NT2/D1 (cell line): Measurements from ENCODE around the gene MTERF2.

Experiments
- DNase-seq: peaks from one replicate; pipeline ENCODE4 v3.0.0-alpha.2; 2011; ENCODE audit warnings: low read depth, low spot score
- H3K27me3 ChIP-seq: 2 replicates; pipeline ENCODE4 v1.6.0; 2011; ENCODE audit warnings: mild to moderate bottlenecking; ENCODE audit not compliant: insufficient read length, insufficient read depth
- H3K36me3 ChIP-seq: 2 replicates; pipeline ENCODE4 v1.6.1; 2011; ENCODE audit warnings: mild to moderate bottlenecking, low read length, mixed read lengths; ENCODE audit not compliant: insufficient read depth, insufficient read length
- H3K4me1 ChIP-seq: 2 replicates; pipeline ENCODE4 v1.5.1; 2011; ENCODE audit not compliant: insufficient read depth, insufficient read length
- H3K4me3 ChIP-seq: 2 replicates; pipeline ENCODE4 v1.5.1; 2011; ENCODE audit warnings: low read depth; ENCODE audit not compliant: insufficient read length
- H3K9ac ChIP-seq: 2 replicates; pipeline ENCODE4 v1.6.0; 2011; ENCODE audit warnings: low read depth; ENCODE audit not compliant: insufficient read length
- H3K9me3 ChIP-seq: 2 replicates; pipeline ENCODE4 v1.5.1; 2011; ENCODE audit warnings: mild to moderate bottlenecking, low read length; ENCODE audit not compliant: insufficient read depth
- SUZ12 ChIP-seq: IDR thresholded peaks from 2 replicates; pipeline ENCODE4 v1.6.1; 2011; ENCODE audit not compliant: insufficient read length, insufficient read depth; ENCODE audit errors: extremely low read depth
- YY1 ChIP-seq: IDR thresholded peaks from 2 replicates; pipeline ENCODE4 v1.6.1; 2011; ENCODE audit not compliant: insufficient read length, insufficient read depth
- ZNF274 ChIP-seq: IDR thresholded peaks from 2 replicates; pipeline ENCODE4 v1.6.1; 2011; ENCODE audit warnings: mild to moderate bottlenecking, low read depth, low read length

Gene MTERF2

GRCh38 chr12:106976668-106977067, 10.3 kb downstream of the MTERF2 start:
- peaks cover 24% of the 10 kb centered on the region for H3K36me3 ChIP-seq
- no peaks in the 10 kb centered on the region for H3K27me3 ChIP-seq
- no peaks in the 10 kb centered on the region for H3K4me1 ChIP-seq
- no peak overlapping the region for H3K9ac ChIP-seq
- no peak for DNase-seq
- H3K9me3 ChIP-seq = no peaks in the 10 kb centered on the region
- TF ChIP-seq ZNF274 (no peak), SUZ12 (no peak), YY1 (no peak)
- no peak overlapping the region for H3K4me3 ChIP-seq

- H3K9me3 ChIP-seq = no peaks in the 10 kb centered on the region
- no peak overlapping the region for H3K9ac ChIP-seq
- no peaks in the 10 kb centered on the region for H3K4me1 ChIP-seq
- H3K36me3 ChIP-seq = peaks cover 29% of the 10 kb centered on the region
- no peak overlapping the region for H3K4me3 ChIP-seq
- TF ChIP-seq SUZ12 (no peak), YY1 (no peak), ZNF274 (no peak)
- DNase-seq = no peak
- no peaks in the 10 kb centered on the region for H3K27me3 ChIP-seq
These were observed 10.8 kb downstream of the MTERF2 start for GRCh38 chr12:106975993-106976658.

- no peaks in the 10 kb centered on the region for H3K9me3 ChIP-seq
- H3K36me3 ChIP-seq = peaks cover 39% of the 10 kb centered on the region
- no peaks in the 10 kb centered on the region for H3K4me1 ChIP-seq
- H3K9ac ChIP-seq = no peak overlapping the region
- DNase-seq = no peak
- H3K27me3 ChIP-seq = no peaks in the 10 kb centered on the region
- H3K4me3 ChIP-seq = no peak overlapping the region
- TF ChIP-seq YY1 = no peak
- no peak for TF ChIP-seq ZNF274
- no peak for TF ChIP-seq SUZ12
These were observed 11.8 kb downstream of the MTERF2 start for GRCh38 chr12:106975098-106975497.

- no peak overlapping the region for H3K4me3 ChIP-seq
These were observed 12.4 kb downstream of the MTERF2 start for GRCh38 chr12:106974511-106974910.

GRCh38 chr12:106973545-106973944, 13.4 kb downstream of the MTERF2 start:
- Histone ChIP-seq H3K4me3 (no peak overlapping the region), H3K9me3 (no peaks in the 10 kb centered on the region), H3K9ac (no peak overlapping the region), H3K36me3 (peaks cover 49% of the 10 kb centered on the region), H3K27me3 (no peaks in the 10 kb centered on the region), H3K4me1 (no peaks in the 10 kb centered on the region)
- TF ChIP-seq SUZ12 (no peak), ZNF274 (no peak), YY1 (no peak)
- no peak for DNase-seq

More at GRCh38 chr12:106974511-106974910, 12.4 kb downstream of the MTERF2 start:
- no peaks in the 10 kb centered on the region for H3K27me3 ChIP-seq
- no peaks in the 10 kb centered on the region for H3K9me3 ChIP-seq
- DNase-seq = no peak
- peaks cover 44% of the 10 kb centered on the region for H3K36me3 ChIP-seq
- no peak overlapping the region for H3K9ac ChIP-seq
- no peaks in the 10 kb centered on the region for H3K4me1 ChIP-seq
- TF ChIP-seq SUZ12 (no peak), YY1 (no peak), ZNF274 (no peak)

- Histone ChIP-seq H3K4me1 (no peaks in the 10 kb centered on the region), H3K27me3 (no peaks in the 10 kb centered on the region), H3K36me3 (peaks cover 58% of the 10 kb centered on the region), H3K9me3 (no peaks in the 10 kb centered on the region), H3K9ac (no peak overlapping the region), H3K4me3 (no peak overlapping the region)
- no peak for TF ChIP-seq YY1
- TF ChIP-seq ZNF274 = no peak
- TF ChIP-seq SUZ12 = no peak
- no peak for DNase-seq
These were observed 15.9 kb downstream of the MTERF2 start for GRCh38 chr12:106971065-106971464.

- Histone ChIP-seq H3K4me1 (no peaks in the 10 kb centered on the region), H3K27me3 (no peaks in the 10 kb centered on the region), H3K9me3 (no peaks in the 10 kb centered on the region), H3K36me3 (peaks cover 52% of the 10 kb centered on the region), H3K4me3 (no peak overlapping the region), H3K9ac (no peak overlapping the region)
- TF ChIP-seq YY1 (no peak), SUZ12 (no peak), ZNF274 (no peak)
- DNase-seq = no peak
These were observed 22.4 kb downstream of the MTERF2 start for GRCh38 chr12:106964526-106964925.

GRCh38 chr12:106962286-106962685, 24.7 kb downstream of the MTERF2 start:
- no peak overlapping the region for H3K4me3 ChIP-seq
- no peaks in the 10 kb centered on the region for H3K9me3 ChIP-seq
- no peaks in the 10 kb centered on the region for H3K27me3 ChIP-seq
- H3K9ac ChIP-seq = no peak overlapping the region
- DNase-seq = no peak
- no peak for TF ChIP-seq ZNF274
- TF ChIP-seq SUZ12 = no peak
- TF ChIP-seq YY1 = no peak
- peaks cover 43% of the 10 kb centered on the region for H3K36me3 ChIP-seq
- H3K4me1 ChIP-seq = no peaks in the 10 kb centered on the region
